GM18867 (cell line): Measurements from ENCODE around the gene SMG6.
A peak's percentile ranks its signal among the peaks of the same experiment; 100 is the strongest.
"Not testable (repeated sequence)": the region's sequence is repeated elsewhere in the genome, so short reads cannot be mapped to it uniquely, and the experiment has no call there.

Source experiments
- ATAC-seq: cut with Tn5 transposase; IDR thresholded peaks from one replicate; pipeline ENCODE4 v1.9.1; 2021; ENCODE audit warnings: mild to moderate bottlenecking, moderate library complexity; ENCODE audit not compliant: unreplicated experiment

SMG6 gene

GRCh38 chr17:2264067-2264860 is 39.3 kb downstream of the SMG6 start:
- ATAC-seq: no peak

GRCh38 chr17:2263183-2264066 is 40.2 kb downstream of the SMG6 start:
- ATAC-seq: no peak

GRCh38 chr17:2262135-2262587 is 41.4 kb downstream of the SMG6 start:
- ATAC-seq: no peak

GRCh38 chr17:2259769-2260536 is 43.6 kb downstream of the SMG6 start:
- peak; percentile 70 for ATAC-seq

- ATAC-seq: not testable (repeated sequence)
Observed at GRCh38 chr17:2258830-2259229, 44.8 kb downstream of the SMG6 start.

- peak; percentile 68 for ATAC-seq
Observed at GRCh38 chr17:2253768-2254406, 49.7 kb downstream of the SMG6 start.

GRCh38 chr17:2253362-2253761 is 50.2 kb downstream of the SMG6 start:
- no peak for ATAC-seq

- ATAC-seq: no peak
Observed at GRCh38 chr17:2251098-2251497, 52.5 kb downstream of the SMG6 start.

- no peak for ATAC-seq
Observed at GRCh38 chr17:2250140-2251095, 53.2 kb downstream of the SMG6 start.

- no peak for ATAC-seq
Observed at GRCh38 chr17:2247005-2247404, 56.6 kb downstream of the SMG6 start.

GRCh38 chr17:2244545-2245525 is 58.8 kb downstream of the SMG6 start:
- peak; percentile 55 for ATAC-seq

- ATAC-seq: no peak
Observed at GRCh38 chr17:2243953-2244352, 59.6 kb downstream of the SMG6 start.

- ATAC-seq: no peak
Observed at GRCh38 chr17:2241823-2242222, 61.8 kb downstream of the SMG6 start.

- no peak for ATAC-seq
Observed at GRCh38 chr17:2240541-2240940, 63.0 kb downstream of the SMG6 start.

GRCh38 chr17:2239882-2240430 is 63.6 kb downstream of the SMG6 start:
- peak; percentile 63 for ATAC-seq

- ATAC-seq: no peak
Observed at GRCh38 chr17:2239170-2239551, 64.4 kb downstream of the SMG6 start.

GRCh38 chr17:2238432-2239169 is 65.0 kb downstream of the SMG6 start:
- peak; percentile 61 for ATAC-seq
